HG02870 (cell line): ENCODE results near the gene EXOC8.
"Not testable (repeated sequence)": the region's sequence is repeated elsewhere in the genome, so short reads cannot be mapped to it uniquely, and the experiment has no call there.

Source experiments
- ATAC-seq: cut with Tn5 transposase; IDR thresholded peaks from one replicate; pipeline ENCODE4 v1.9.1; 2021; ENCODE audit warnings: mild to moderate bottlenecking, moderate library complexity; ENCODE audit not compliant: unreplicated experiment

EXOC8 gene

DNA sequence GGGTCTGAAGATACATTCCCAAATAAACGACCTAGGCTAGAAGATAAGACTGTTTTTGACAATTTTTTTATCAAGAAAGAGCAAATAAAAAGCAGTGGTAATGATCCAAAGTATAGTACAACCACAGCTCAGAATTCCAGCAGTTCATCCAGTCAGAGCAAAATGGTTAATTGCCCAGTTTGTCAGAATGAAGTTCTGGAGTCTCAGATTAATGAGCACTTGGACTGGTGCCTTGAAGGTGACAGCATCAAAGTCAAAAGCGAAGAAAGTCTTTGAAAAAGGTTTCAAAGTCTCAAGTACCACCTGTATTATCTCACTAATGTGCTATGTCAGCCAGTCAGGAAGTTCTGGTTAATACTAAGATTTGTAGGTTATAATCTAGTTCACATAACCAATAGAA lies 15.4 kb upstream of the EXOC8 start:
- ATAC-seq, result no peak

DNA sequence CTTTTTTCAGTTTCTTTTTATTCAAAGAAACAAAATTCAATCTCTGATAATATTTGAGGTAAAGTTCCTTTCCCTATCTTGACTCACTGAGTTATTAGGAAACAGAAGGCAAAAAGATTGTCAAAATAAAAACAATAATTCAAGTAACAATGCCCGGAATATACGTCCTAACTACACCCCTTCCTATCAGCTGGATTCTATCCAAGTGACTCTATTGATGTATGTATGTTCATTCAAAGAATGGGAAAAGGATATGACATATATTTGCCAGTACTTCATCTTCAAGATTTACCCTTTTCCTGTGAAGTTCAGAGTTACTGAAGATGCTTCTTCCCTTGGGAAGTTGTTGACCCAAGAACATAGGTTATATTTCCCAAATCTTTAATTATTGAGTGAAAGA lies 14.2 kb upstream of the EXOC8 start:
- no peak for ATAC-seq

DNA sequence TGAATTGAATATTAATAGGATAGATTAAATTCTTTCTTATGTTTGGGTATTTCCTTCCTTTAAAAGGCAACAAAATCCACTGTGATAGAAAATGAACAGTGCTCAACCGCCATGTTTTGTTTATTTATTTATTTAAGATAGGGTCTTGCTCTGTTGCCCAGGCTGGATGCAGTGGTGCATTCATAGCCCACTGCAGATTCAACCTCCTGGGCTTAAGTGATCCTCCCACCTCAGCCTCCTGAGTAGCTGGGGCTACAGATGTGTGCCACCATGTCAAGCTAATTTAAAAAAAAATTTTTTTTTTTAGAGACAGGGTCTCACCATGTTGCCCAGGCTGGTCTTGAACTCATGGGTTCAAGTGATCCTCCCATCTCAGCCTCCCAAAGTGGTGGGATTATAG lies 11.2 kb upstream of the EXOC8 start:
- not testable (repeated sequence) for ATAC-seq

DNA sequence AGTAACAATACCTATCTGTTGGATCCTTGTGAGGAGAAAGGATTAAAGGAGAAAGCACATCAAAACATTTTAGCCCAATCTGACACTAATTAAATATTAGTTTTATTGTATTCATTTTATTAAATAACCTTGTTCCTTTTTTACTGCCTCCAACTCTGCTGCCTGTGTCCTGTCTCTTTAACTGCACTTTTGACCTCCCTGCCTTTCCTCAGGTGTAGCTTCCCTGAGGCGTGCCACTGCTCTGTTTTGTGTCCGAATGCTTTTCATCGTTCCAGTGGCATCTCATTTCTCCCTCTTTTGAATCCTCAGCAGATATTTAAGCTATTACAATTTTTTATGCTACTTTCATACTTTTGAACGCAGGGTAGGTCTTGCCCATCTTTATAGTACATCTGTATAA lies 10.8 kb upstream of the EXOC8 start:
- ATAC-seq, result no peak

DNA sequence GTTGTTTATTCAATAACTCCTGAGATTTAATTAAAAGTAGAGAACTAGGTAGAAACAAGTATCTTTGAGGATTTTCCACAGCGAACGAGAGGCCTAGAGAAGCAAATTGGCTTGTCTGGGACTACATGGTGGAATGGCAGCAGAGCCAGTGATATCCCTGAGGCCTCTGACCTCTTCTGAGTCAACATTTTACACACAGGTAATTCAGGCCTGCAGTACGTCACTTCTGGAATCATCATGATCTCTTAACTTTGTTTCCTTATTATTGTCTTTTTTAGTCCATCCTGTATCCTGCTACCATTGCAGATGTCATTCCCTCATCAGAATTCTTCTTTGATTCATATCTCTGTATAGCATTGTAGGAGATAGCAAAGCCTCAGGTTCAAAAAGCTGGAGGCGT lies 10.3 kb upstream of the EXOC8 start:
- ATAC-seq, result no peak

DNA sequence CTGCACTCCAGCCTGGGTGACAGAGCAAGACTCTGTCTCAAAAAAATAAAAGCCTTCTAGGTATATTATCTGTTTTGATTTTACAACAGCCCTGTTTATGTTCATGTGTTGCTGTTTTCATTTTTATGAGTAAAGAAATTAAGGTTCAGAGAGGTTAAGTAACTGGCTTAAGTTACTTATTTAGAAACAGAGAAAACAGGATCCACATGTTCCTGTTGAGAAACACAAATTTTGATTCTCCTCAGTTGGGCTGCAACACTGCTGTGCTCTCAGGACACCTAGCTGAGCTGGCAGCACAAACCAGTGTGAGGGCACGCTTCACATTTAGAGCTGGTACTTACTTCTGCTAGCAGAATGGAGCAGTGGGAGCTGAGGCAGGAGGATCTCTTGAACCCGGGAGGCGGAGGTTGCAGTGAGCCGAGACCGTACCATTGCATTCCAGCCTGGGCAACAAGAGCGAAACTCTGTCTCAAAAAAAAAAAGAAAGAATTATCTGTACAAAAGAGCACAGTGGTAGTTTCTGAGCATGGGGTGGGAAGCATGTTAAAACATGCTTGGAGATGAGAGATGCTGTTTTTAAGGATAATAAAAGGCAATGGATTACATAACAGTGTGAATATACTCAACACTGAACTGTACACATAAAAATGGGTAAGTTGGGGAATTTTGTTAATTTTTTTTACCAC lies 2.8 kb upstream of the EXOC8 start:
- ATAC-seq, result no peak

GRCh38 chr1:231338270-231339128 lies 847 bp upstream of the EXOC8 start, which contains the start of gene SPRTN:
Gene SPRTN (plus strand): TSS chr1:231338293. CDS start chr1:231338384, 91 bp downstream.
- ATAC-seq, result peak; percentile 1

DNA sequence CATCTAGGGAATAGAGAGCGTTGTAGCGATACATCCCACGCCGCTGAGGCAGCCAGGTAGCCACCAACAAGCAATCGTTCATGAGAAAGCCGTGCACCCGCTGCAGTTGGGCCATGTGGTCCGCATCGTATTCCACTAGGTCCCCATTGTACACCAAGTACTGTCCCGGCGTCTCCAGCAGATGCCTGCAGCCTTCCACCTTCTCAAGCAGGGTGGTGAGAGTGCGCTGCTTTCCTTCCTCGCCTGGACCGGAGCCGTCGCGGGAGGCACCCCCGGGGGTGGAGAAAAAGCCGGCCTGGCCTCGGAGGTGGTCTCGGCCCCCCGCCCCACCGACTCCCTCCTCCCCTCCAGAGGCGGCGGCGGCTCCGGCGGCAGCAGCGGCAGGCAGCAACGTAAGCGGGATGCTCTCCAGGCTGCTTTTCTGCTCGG lies 595 bp downstream of the EXOC8 start:
- no peak for ATAC-seq

- ATAC-seq, result no peak
These were observed 1.7 kb downstream of the EXOC8 start for GRCh38 chr1:231335663-231336602.

GRCh38 chr1:231334952-231335351 lies 2.7 kb downstream of the EXOC8 start:
- no peak for ATAC-seq

DNA sequence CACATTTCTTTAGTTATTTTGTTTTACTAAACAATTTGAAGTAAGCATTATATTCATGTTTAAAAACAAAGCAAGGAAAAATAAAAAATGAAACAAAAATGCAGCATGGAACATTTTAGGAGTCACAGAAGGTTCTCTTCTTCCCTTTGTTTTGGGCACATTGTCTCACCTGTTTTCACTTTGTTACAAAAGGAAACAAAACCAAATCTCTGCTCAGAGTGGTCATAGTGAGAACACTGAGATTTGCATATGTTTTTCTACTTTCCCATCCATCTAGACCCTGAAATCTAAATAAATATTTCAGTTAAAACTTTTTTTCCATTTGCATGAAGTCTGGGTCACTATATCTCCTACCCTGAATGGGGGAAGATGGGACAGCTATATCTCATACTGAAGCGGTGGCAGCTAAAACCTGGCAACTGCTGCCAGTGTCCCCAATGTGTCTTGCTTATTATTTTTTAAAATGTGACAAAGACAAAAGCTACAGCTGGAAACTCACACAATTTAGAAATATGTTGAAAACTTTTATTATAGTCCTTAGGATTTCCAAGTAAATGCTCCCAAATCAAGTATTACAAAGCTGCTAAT lies 3.5 kb downstream of the EXOC8 start:
- ATAC-seq, result peak; percentile 37

- no peak for ATAC-seq
These were observed 4.9 kb downstream of the EXOC8 start for GRCh38 chr1:231332761-231333160.

DNA sequence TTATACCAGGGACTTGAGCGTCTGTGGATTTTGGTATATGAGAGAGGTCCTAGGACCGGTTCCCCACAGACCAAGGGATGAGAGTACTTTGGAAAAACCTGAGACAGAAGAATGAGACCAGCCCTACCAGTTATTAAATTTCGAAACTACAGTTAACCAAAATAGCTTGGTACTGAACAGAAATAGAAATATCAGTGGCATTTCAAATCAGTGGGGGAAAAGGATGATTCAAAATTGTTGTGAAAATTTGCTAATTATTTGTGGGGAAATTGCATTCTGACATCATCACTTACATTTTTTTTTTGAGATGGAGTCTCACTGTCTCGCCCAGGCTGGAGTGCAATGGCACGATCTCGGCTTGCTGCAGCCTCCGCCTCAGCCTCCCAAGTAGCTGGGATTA lies 8.2 kb downstream of the EXOC8 start:
- no peak for ATAC-seq

GRCh38 chr1:231327617-231328016 lies 10.0 kb downstream of the EXOC8 start:
- ATAC-seq, result no peak

- no peak for ATAC-seq
These were observed 11.4 kb downstream of the EXOC8 start for GRCh38 chr1:231326248-231326647.

DNA sequence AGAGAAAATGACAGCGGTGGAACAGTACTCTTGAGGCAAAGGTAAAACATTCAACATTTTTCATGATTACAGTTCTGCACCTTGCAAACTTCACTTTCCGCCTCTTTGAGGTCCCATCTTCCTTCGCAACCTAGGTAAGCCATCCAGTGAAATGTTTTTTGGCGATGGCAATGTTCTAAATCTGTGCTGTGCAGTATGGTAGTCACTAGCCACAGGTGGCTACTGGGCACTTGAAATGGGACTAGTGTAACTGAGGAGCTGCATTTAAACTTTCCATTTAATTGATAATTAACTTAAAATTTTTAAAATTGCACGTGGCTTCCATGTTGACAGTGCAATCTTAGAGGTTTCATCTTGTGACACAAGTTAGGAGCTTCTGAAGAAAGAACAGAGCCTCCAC lies 13.0 kb downstream of the EXOC8 start:
- ATAC-seq, result no peak

GRCh38 chr1:231322880-231323530 lies 14.6 kb downstream of the EXOC8 start:
- ATAC-seq, result no peak

DNA sequence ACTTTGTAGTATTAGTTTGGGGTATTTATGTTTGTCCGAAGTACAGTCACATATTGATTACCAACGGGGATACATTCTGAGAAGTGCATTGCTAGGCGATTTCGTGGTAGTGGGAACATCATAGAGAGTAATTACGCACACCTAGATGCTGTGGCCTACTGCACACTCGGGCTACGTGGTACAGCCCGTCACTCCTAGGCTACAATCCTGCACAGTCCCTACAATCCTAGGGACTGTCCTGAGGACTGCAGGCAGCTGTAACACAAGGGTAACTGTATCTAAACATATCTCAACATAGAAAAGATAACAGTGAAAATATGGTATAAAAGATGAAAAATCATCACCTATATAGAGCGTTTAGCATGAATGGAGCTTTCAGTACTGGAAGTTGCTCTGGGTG lies 18.6 kb downstream of the EXOC8 start:
- ATAC-seq, result no peak

GRCh38 chr1:231318568-231318967 lies 19.1 kb downstream of the EXOC8 start:
- ATAC-seq, result no peak

DNA sequence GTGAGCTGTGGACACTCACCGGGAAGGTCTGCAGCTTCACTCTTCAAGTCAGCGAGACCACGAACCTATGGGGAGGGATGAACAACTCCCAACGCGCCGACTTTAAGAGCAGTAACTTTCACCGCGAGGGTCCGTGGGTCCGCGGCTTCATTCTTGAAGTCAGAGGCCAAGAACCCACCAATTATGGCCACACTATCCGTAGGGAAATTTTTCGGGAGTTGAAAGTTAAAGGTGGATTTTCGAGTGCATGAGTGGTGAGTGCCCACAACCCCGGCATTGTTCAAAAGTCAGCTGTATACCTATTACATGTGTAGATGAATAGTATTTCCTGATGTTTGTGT lies 19.7 kb downstream of the EXOC8 start:
- no peak for ATAC-seq
